ENCODE results near the gene ZNF496. TPM values are rescaled to one million over a fixed set of nuclear protein-coding genes. Genes with fewer than 3 reads are reported as not detected.
A peak's percentile ranks its signal among the peaks of the same experiment; 100 is the strongest.

Gene ZNF496
- total and polyA plus RNA-seq, 9 of the 15 experiments (the other 6 are each of a cell fraction or from before 2014, with no cell fraction given) = 4.3 to 54.0 (median 31.3) TPM

DNA sequence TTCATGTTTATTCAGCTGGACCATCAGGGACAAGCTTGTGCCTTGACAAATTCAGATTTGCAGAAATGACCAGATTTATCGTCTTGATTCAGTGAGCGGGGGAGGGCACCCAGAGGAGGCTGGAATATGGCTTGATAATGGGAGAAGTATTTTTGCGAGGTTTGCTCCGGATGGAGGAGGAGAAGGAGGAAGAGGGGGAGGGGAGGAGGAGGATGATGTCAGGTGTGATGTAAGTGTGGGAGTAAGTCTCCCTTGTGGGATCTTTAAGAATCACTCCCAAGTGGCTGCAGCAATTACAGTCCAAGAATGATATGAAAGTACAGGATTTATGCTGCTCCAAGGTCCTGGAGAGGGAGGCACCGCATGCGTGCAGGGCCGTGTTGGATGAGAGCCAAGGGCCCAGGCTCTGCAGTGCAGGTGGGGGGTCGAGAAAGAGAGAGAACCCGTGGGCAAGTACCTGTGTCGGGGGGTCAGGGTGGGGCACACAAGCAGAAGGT is 5.6 kb upstream of the ZNF496 start (continued):
- TF ChIP-seq, protein P1, sequence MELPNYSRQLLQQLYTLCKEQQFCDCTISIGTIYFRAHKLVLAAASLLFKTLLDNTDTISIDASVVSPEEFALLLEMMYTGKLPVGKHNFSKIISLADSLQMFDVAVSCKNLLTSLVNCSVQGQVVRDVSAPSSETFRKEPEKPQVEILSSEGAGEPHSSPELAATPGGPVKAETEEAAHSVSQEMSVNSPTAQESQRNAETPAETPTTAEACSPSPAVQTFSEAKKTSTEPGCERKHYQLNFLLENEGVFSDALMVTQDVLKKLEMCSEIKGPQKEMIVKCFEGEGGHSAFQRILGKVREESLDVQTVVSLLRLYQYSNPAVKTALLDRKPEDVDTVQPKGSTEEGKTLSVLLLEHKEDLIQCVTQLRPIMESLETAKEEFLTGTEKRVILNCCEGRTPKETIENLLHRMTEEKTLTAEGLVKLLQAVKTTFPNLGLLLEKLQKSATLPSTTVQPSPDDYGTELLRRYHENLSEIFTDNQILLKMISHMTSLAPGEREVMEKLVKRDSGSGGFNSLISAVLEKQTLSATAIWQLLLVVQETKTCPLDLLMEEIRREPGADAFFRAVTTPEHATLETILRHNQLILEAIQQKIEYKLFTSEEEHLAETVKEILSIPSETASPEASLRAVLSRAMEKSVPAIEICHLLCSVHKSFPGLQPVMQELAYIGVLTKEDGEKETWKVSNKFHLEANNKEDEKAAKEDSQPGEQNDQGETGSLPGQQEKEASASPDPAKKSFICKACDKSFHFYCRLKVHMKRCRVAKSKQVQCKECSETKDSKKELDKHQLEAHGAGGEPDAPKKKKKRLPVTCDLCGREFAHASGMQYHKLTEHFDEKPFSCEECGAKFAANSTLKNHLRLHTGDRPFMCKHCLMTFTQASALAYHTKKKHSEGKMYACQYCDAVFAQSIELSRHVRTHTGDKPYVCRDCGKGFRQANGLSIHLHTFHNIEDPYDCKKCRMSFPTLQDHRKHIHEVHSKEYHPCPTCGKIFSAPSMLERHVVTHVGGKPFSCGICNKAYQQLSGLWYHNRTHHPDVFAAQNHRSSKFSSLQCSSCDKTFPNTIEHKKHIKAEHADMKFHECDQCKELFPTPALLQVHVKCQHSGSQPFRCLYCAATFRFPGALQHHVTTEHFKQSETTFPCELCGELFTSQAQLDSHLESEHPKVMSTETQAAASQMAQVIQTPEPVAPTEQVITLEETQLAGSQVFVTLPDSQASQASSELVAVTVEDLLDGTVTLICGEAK (IDR thresholded peaks at IDR 0.05) = no peak
- TF ChIP-seq, protein P1 (CRISPR knock-in tag; IDR thresholded peaks at IDR 0.05) = no peak
- TF ChIP-seq TRIM28 (IDR thresholded peaks at IDR 0.05) (no peak), EP300 (IDR thresholded peaks at IDR 0.05; ENCODE audit: low read length) (0 out of 2 replicates have a peak, but pooled peaks have one; percentile 3), ARID3A (IDR thresholded peaks at IDR 0.05; ENCODE audit: borderline replicate concordance, low read depth, low read length) (0 out of 2 replicates have a peak, but pooled peaks have one; percentile 33), NFATC3 (IDR thresholded peaks at IDR 0.05) (no peak), ZNF174 (CRISPR knock-in tag; IDR thresholded peaks at IDR 0.05) (no peak), ILK (tag; IDR thresholded peaks at IDR 0.05; ENCODE audit: borderline replicate concordance, low read depth) (no peak), FIP1L1 (IDR thresholded peaks at IDR 0.05; ENCODE audit: low read depth, low read length, poor library complexity, severe bottlenecking) (no peak), HMGXB4 (CRISPR knock-in tag; IDR thresholded peaks at IDR 0.05) (no peak), BCL6 (CRISPR knock-in tag; IDR thresholded peaks at IDR 0.05) (no peak), ETV1 (tag; conservative IDR thresholded peaks at IDR 0.05; ENCODE audit: low read depth) (peak; percentile 66), RAD51 (IDR thresholded peaks at IDR 0.05; ENCODE audit: borderline replicate concordance, low read depth) (no peak)
- TF ChIP-seq, protein P2, sequence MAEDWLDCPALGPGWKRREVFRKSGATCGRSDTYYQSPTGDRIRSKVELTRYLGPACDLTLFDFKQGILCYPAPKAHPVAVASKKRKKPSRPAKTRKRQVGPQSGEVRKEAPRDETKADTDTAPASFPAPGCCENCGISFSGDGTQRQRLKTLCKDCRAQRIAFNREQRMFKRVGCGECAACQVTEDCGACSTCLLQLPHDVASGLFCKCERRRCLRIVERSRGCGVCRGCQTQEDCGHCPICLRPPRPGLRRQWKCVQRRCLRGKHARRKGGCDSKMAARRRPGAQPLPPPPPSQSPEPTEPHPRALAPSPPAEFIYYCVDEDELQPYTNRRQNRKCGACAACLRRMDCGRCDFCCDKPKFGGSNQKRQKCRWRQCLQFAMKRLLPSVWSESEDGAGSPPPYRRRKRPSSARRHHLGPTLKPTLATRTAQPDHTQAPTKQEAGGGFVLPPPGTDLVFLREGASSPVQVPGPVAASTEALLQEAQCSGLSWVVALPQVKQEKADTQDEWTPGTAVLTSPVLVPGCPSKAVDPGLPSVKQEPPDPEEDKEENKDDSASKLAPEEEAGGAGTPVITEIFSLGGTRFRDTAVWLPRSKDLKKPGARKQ (CRISPR knock-in tag; IDR thresholded peaks at IDR 0.05) = no peak
